ENCODE measurements around the gene PKMYT1. TPM values are rescaled to one million over a fixed set of nuclear protein-coding genes. Genes with fewer than 3 reads are reported as not detected.
A peak's percentile ranks its signal among the peaks of the same experiment; 100 is the strongest.

PKMYT1 gene
- total and polyA plus RNA-seq, 9 of the 15 experiments (the other 6 are each of a cell fraction or from before 2014, with no cell fraction given): 8.7 to 201 (median 37.8) TPM

GRCh38 chr16:2981177-2981898, 1.1 kb upstream of the PKMYT1 start (continued):
- TF ChIP-seq ZNF589 (CRISPR knock-in tag; IDR thresholded peaks at IDR 0.05; ENCODE audit: low read depth) (peak; percentile 77), HMGXB4 (CRISPR knock-in tag; IDR thresholded peaks at IDR 0.05) (no peak), FOXJ3 (CRISPR knock-in tag; IDR thresholded peaks at IDR 0.05) (no peak), DPF2 (IDR thresholded peaks at IDR 0.05) (peak; percentile 61), RERE (CRISPR knock-in tag; IDR thresholded peaks at IDR 0.05; ENCODE audit: borderline replicate concordance) (no peak), ZBED1 (IDR thresholded peaks at IDR 0.05) (no peak), TRIM28 (IDR thresholded peaks at IDR 0.05) (peak; percentile 94), ZNF197 (CRISPR knock-in tag; IDR thresholded peaks at IDR 0.05; ENCODE audit: low read depth) (no peak), ZNF232 (CRISPR knock-in tag; IDR thresholded peaks at IDR 0.05) (no peak), BCLAF1 (IDR thresholded peaks at IDR 0.05; ENCODE audit: borderline replicate concordance in 1 of 2, control insufficient read depth in 1 of 2, low read depth in 2 of 2, low read length in 1 of 2) (no peak), JUND (IDR thresholded peaks at IDR 0.05; ENCODE audit: borderline replicate concordance, low read depth, low read length) (no peak), JUND (tag; IDR thresholded peaks at IDR 0.05; ENCODE audit: borderline replicate concordance, low read depth, low read length) (peak; percentile 54; the same call in 1 of the 3 replicates)
- TF ChIP-seq, protein P1, sequence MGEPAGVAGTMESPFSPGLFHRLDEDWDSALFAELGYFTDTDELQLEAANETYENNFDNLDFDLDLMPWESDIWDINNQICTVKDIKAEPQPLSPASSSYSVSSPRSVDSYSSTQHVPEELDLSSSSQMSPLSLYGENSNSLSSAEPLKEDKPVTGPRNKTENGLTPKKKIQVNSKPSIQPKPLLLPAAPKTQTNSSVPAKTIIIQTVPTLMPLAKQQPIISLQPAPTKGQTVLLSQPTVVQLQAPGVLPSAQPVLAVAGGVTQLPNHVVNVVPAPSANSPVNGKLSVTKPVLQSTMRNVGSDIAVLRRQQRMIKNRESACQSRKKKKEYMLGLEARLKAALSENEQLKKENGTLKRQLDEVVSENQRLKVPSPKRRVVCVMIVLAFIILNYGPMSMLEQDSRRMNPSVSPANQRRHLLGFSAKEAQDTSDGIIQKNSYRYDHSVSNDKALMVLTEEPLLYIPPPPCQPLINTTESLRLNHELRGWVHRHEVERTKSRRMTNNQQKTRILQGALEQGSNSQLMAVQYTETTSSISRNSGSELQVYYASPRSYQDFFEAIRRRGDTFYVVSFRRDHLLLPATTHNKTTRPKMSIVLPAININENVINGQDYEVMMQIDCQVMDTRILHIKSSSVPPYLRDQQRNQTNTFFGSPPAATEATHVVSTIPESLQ (CRISPR knock-in tag; IDR thresholded peaks at IDR 0.05): no peak
